ENCODE data around the gene ZNF277. TPM values are rescaled to one million over a fixed set of nuclear protein-coding genes. Genes with fewer than 3 reads are reported as not detected.
"Not testable (repeated sequence)": the region's sequence is repeated elsewhere in the genome, so short reads cannot be mapped to it uniquely, and the experiment has no call there.

Gene ZNF277
- total RNA-seq, 1 experiment from 2014 or later = 21.3 TPM

GRCh38 chr7:112308974-112309373 lies 102.5 kb downstream of the ZNF277 start:
- Histone ChIP-seq H4K20me1 (ENCODE audit: insufficient read depth) (no peaks in the 10 kb centered on the region), H3K36me3 (ENCODE audit: control insufficient read depth in 1 of 2, insufficient read depth in 2 of 2, low read length in 2 of 2) (peaks cover 0 to 5% of the 10 kb centered on the region in 2 experiments; a peak in 1 of 4 replicates), H3K4me3 (replicated peaks in 1 of 2; ENCODE audit: low read depth in 1 of 2, low read length in 2 of 2) (no peak overlapping the region), H3K27ac (ENCODE audit: low read depth, low read length) (no peak overlapping the region), H3K4me2 (ENCODE audit: low read length) (no peak overlapping the region), H3K9me2 (ENCODE audit: insufficient read depth) (no peaks in the 10 kb centered on the region), H3K9ac (ENCODE audit: low read length) (no peak overlapping the region), H3K27me3 (ENCODE audit: insufficient read depth, low read length) (no peaks in the 10 kb centered on the region), H3K4me1 (ENCODE audit: control insufficient read depth in 1 of 2, insufficient read depth in 2 of 2, low read length in 2 of 2) (no peaks in the 10 kb centered on the region), H2AFZ (ENCODE audit: low read depth, low read length, poor library complexity, severe bottlenecking) (no peak overlapping the region), H3K9me3 (ENCODE audit: control insufficient read depth in 1 of 2, insufficient read depth in 1 of 2, low read depth in 1 of 2, low read length in 2 of 2) (no peaks in the 10 kb centered on the region), H3K79me2 (ENCODE audit: insufficient read depth, low read length) (no peaks in the 10 kb centered on the region)
- ChIA-PET POLR2A (no interaction called here), RAD21 (ENCODE audit: low non-redundant PET in 1 of 2, low total read pairs in 2 of 2, uncharacterized antibody in 2 of 2, unreplicated experiment in 2 of 2) (no interaction called here), CTCF (no interaction called here)
- TF ChIP-seq FOSL1 (IDR thresholded peaks at IDR 0.05; ENCODE audit: low read depth) (no peak), EZH2 (IDR thresholded peaks at IDR 0.05) (no peak), YY1 (IDR thresholded peaks at IDR 0.05; ENCODE audit: extremely low read depth, insufficient replicate concordance, low read depth, low read length) (no peak), CBX3 (IDR thresholded peaks at IDR 0.05; ENCODE audit: low read depth) (no peak), EZH2phosphoT487 (IDR thresholded peaks at IDR 0.05; ENCODE audit: borderline replicate concordance) (no peak), ZNF274 (IDR thresholded peaks at IDR 0.05; ENCODE audit: low read depth, low read length) (no peak), EGR1 (IDR thresholded peaks at IDR 0.05; ENCODE audit: low read depth) (no peak), POLR2AphosphoS5 (IDR thresholded peaks at IDR 0.05; ENCODE audit: low read depth, low read length) (no peak), JUND (IDR thresholded peaks at IDR 0.05) (no peak), CEBPB (IDR thresholded peaks at IDR 0.05; ENCODE audit: low read depth) (no peak), MAX (IDR thresholded peaks at IDR 0.05) (no peak), TCF7L2 (IDR thresholded peaks at IDR 0.05; ENCODE audit: borderline replicate concordance, extremely low read depth, insufficient read depth, insufficient read length) (no peak), SRF (IDR thresholded peaks at IDR 0.05; ENCODE audit: low read depth) (no peak)
- TF ChIP-seq, protein P1, sequence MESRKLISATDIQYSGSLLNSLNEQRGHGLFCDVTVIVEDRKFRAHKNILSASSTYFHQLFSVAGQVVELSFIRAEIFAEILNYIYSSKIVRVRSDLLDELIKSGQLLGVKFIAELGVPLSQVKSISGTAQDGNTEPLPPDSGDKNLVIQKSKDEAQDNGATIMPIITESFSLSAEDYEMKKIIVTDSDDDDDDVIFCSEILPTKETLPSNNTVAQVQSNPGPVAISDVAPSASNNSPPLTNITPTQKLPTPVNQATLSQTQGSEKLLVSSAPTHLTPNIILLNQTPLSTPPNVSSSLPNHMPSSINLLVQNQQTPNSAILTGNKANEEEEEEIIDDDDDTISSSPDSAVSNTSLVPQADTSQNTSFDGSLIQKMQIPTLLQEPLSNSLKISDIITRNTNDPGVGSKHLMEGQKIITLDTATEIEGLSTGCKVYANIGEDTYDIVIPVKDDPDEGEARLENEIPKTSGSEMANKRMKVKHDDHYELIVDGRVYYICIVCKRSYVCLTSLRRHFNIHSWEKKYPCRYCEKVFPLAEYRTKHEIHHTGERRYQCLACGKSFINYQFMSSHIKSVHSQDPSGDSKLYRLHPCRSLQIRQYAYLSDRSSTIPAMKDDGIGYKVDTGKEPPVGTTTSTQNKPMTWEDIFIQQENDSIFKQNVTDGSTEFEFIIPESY (IDR thresholded peaks at IDR 0.05; ENCODE audit: extremely low read depth, insufficient replicate concordance, low read length) = no peak
- TF ChIP-seq, protein P2, sequence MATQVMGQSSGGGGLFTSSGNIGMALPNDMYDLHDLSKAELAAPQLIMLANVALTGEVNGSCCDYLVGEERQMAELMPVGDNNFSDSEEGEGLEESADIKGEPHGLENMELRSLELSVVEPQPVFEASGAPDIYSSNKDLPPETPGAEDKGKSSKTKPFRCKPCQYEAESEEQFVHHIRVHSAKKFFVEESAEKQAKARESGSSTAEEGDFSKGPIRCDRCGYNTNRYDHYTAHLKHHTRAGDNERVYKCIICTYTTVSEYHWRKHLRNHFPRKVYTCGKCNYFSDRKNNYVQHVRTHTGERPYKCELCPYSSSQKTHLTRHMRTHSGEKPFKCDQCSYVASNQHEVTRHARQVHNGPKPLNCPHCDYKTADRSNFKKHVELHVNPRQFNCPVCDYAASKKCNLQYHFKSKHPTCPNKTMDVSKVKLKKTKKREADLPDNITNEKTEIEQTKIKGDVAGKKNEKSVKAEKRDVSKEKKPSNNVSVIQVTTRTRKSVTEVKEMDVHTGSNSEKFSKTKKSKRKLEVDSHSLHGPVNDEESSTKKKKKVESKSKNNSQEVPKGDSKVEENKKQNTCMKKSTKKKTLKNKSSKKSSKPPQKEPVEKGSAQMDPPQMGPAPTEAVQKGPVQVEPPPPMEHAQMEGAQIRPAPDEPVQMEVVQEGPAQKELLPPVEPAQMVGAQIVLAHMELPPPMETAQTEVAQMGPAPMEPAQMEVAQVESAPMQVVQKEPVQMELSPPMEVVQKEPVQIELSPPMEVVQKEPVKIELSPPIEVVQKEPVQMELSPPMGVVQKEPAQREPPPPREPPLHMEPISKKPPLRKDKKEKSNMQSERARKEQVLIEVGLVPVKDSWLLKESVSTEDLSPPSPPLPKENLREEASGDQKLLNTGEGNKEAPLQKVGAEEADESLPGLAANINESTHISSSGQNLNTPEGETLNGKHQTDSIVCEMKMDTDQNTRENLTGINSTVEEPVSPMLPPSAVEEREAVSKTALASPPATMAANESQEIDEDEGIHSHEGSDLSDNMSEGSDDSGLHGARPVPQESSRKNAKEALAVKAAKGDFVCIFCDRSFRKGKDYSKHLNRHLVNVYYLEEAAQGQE (IDR thresholded peaks at IDR 0.05; ENCODE audit: low read depth) = no peak
- TF ChIP-seq, protein P3, sequence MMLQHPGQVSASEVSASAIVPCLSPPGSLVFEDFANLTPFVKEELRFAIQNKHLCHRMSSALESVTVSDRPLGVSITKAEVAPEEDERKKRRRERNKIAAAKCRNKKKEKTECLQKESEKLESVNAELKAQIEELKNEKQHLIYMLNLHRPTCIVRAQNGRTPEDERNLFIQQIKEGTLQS (IDR thresholded peaks at IDR 0.05) = no peak
- BruUV-seq (replicated peaks) = no TSS peak
- intact Hi-C loops (cut with micrococcal nuclease) = no loop called here
- DNase-seq (ENCODE audit: low read depth, low spot score) (no peak), ATAC-seq (no peak)

GRCh38 chr7:112316803-112317202 lies 110.3 kb downstream of the ZNF277 start:
- H3K4me3 ChIP-seq (replicated peaks in 1 of 2; ENCODE audit: low read depth in 1 of 2, low read length in 2 of 2); H3K79me2 ChIP-seq (ENCODE audit: insufficient read depth, low read length); H3K9me2 ChIP-seq (ENCODE audit: insufficient read depth); CTCF ChIA-PET; DNase-seq (ENCODE audit: low read depth, low spot score); H3K4me2 ChIP-seq (ENCODE audit: low read length); H4K20me1 ChIP-seq (ENCODE audit: insufficient read depth); H3K27ac ChIP-seq (ENCODE audit: low read depth, low read length); RAD21 ChIA-PET (ENCODE audit: low non-redundant PET in 1 of 2, low total read pairs in 2 of 2, uncharacterized antibody in 2 of 2, unreplicated experiment in 2 of 2); ATAC-seq; POLR2A ChIA-PET; H3K4me1 ChIP-seq (ENCODE audit: control insufficient read depth in 1 of 2, insufficient read depth in 2 of 2, low read length in 2 of 2); H3K9me3 ChIP-seq (ENCODE audit: control insufficient read depth in 1 of 2, insufficient read depth in 1 of 2, low read depth in 1 of 2, low read length in 2 of 2); H2AFZ ChIP-seq (ENCODE audit: low read depth, low read length, poor library complexity, severe bottlenecking); H3K36me3 ChIP-seq (ENCODE audit: control insufficient read depth in 1 of 2, insufficient read depth in 2 of 2, low read length in 2 of 2); BruUV-seq (replicated peaks); H3K27me3 ChIP-seq (ENCODE audit: insufficient read depth, low read length); H3K9ac ChIP-seq (ENCODE audit: low read length); intact Hi-C loops (cut with micrococcal nuclease): not testable (repeated sequence)

Data from HCT116 (cell line).